Right atrium auricular region (tissue), 2 donors: ENCODE results near the gene RGS11. TPM values are rescaled to one million over a fixed set of nuclear protein-coding genes. Genes with fewer than 3 reads are reported as not detected.

Experiments used
- DNase-seq: peaks from one replicate; pipeline ENCODE4 v3.0.0-alpha.2; 2019; ENCODE audit warnings: low spot score
- H3K27ac ChIP-seq, 2 donors: fragments of 200-600 bp; sonication (generic); 1 replicate in 1 of 2; 2 replicates in 1 of 2; pipeline ENCODE4 v1.5.1; 2016 to 2019
- H3K27me3 ChIP-seq, 2 donors: fragments of 200-600 bp; sonication (generic); one replicate each; pipeline versions ENCODE4 v1.5.1 to v1.6.0; 2017 to 2019
- H3K36me3 ChIP-seq: fragments of 200-600 bp; sonication (generic); one replicate; pipeline ENCODE4 v1.5.1; 2016
- H3K4me1 ChIP-seq, 2 donors: fragments of 200-600 bp; sonication (generic); one replicate each; pipeline versions ENCODE4 v1.5.1 to v1.6.0; 2017 to 2019
- H3K4me3 ChIP-seq, 2 donors: fragments of 200-600 bp; sonication (generic); 1 replicate in 1 of 2; 2 replicates in 1 of 2; pipeline ENCODE4 v1.5.1; 2017 to 2019; ENCODE audit warnings: mild to moderate bottlenecking in 1 of 2, moderate library complexity in 1 of 2
- H3K9me3 ChIP-seq, 2 donors: fragments of 200-600 bp; sonication (generic); one replicate each; pipeline ENCODE4 v1.5.1; 2019
- total RNA-seq, 2 donors: library from RNA; depleted of rRNA; stranded (reverse); fragments of >200 nt; gene quantifications; one replicate each; pipeline ENCODE4 v1.1.0, GENCODE V29; 2016
- TF ChIP-seq, protein P1 (sequence below), 2 donors: fragments of 200-600 bp; sonication (generic); IDR thresholded peaks; one replicate each; pipeline ENCODE4 v1.5.1; 2019; ENCODE audit warnings: antibody characterized with exemption in 2 of 2

Gene RGS11
- total RNA-seq, 2 donors from 2014 or later = 8.3 to 9.0 TPM

DNA sequence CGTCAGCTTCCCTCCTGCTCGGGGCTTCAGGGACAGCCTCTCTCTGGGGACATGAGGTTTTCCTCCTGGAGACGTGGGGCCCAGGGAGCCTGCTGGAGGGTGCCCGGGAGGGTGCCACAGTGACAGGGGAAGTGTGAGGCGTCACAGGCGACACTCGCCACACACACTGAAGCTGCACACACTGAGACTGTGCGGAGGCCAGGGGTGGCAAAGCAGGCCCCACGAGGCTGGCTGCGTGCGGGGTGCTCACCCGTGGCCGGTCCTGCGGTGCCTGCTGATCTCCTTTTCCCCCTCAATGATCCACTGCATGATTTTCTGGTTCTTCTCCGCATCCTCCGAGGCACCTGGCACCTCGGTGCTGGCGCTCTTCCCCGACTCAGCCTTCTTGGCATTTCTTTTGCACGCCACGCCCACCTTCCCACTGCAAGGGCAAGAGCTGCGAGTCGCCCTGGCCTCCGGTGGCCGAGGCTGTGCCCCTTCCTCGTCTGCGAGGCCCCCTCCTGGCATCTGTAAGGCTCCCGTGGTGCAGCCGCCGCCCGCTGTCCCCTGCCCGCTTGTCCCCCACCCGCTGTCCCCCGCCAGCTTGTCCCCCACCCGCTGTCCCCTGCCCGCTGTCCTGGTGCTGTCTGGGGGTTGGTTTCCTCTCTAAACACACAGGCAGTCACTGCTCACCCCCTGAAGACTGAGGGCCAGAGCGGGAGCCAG is 21.2 kb upstream of the RGS11 start:
- Histone ChIP-seq H3K27me3 (no peaks in the 10 kb centered on the region), H3K4me1 (no peaks in the 10 kb centered on the region), H3K36me3 (peaks cover 37% of the 10 kb centered on the region), H3K9me3 (no peaks in the 10 kb centered on the region), H3K27ac (no peak overlapping the region), H3K4me3 (no peak overlapping the region)
- DNase-seq = no peak
- TF ChIP-seq, protein P1, sequence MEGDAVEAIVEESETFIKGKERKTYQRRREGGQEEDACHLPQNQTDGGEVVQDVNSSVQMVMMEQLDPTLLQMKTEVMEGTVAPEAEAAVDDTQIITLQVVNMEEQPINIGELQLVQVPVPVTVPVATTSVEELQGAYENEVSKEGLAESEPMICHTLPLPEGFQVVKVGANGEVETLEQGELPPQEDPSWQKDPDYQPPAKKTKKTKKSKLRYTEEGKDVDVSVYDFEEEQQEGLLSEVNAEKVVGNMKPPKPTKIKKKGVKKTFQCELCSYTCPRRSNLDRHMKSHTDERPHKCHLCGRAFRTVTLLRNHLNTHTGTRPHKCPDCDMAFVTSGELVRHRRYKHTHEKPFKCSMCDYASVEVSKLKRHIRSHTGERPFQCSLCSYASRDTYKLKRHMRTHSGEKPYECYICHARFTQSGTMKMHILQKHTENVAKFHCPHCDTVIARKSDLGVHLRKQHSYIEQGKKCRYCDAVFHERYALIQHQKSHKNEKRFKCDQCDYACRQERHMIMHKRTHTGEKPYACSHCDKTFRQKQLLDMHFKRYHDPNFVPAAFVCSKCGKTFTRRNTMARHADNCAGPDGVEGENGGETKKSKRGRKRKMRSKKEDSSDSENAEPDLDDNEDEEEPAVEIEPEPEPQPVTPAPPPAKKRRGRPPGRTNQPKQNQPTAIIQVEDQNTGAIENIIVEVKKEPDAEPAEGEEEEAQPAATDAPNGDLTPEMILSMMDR (IDR thresholded peaks at IDR 0.05) = no peak

DNA sequence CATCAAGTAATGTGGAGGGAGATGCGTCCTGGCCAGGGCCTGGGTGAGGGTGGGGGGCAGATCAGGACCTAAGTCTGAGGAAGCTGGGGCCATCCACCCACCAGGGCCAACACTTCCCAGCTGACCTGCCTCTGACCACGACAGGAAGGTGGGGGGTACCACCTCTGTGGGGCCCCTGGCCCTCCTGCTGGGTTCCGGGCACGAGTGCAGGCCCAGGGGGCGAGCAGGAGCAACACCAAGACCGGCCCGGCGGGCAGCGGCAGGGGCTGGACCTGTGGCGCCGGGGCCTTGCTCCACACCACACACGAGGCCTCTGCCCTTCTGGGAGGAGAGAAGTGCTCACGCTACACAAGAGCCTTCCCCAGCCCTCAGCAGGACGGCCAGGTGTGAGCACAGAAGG is 20.5 kb upstream of the RGS11 start:
- peaks cover 37% of the 10 kb centered on the region for H3K36me3 ChIP-seq
- no peaks in the 10 kb centered on the region for H3K27me3 ChIP-seq
- no peak overlapping the region for H3K4me3 ChIP-seq
- H3K9me3 ChIP-seq = no peaks in the 10 kb centered on the region
- TF ChIP-seq, protein P1 (IDR thresholded peaks at IDR 0.05) = no peak
- no peak overlapping the region for H3K27ac ChIP-seq
- no peak for DNase-seq
- no peaks in the 10 kb centered on the region for H3K4me1 ChIP-seq

DNA sequence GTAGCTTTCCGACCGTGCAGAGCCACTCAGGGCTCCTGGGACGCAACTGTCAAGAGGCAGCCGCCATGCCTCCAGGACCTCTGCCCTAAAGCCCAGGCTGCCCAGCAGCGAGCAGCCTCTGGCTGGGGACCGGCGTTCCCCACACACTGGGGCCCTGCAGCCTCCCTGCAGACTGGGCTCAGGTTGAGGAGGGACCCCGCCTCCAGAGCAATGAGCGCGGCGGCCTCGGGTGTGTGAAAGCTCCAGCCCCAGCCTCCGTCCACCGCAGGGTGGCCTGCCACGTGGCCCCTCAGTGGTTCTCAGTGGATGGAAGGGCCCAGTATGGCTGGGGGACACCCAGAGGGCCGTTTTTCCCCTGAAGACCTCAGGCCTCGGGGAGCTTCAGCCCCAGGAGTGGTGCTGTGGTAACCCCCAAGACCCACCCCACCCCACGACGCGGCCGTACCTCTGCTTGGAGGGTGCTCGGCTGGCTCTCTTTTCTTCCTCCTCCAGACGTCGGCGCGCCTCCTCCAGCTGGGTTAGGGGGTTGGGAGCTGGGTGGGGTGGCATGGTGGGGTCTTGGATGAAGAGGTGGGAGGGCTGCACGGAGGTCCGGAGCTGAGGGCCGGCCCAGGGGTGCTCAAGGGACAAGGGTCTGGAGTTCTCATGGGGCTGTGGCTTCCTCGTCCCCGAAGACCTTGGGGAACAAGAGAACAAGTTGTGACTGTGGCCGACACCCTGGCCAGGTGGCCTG is 17.5 kb upstream of the RGS11 start:
- TF ChIP-seq, protein P1 (IDR thresholded peaks at IDR 0.05) = no peak
- Histone ChIP-seq H3K27ac (no peak overlapping the region), H3K9me3 (no peaks in the 10 kb centered on the region), H3K4me3 (no peak overlapping the region), H3K36me3 (peaks cover 46% of the 10 kb centered on the region), H3K4me1 (no peaks in the 10 kb centered on the region), H3K27me3 (no peaks in the 10 kb centered on the region)
- no peak for DNase-seq

DNA sequence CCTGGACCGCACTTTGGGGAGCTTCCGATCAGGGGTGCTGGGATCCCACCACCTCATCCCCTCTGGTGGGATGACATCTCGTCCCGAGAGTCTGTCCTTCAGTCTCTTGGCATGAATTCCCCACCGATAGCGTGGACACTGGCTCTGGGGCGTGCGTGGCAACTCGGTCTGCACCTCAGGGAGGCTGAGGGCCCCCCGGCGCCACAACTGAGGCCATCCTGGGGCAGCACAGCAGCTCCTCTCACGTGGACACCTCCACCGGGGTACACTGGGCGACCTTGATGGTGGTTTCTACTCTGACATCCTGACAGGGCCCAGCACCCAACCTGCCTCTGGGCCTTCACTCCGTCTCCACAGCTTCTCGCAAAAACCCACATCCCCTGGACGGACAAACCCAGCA is 15.8 kb upstream of the RGS11 start:
- TF ChIP-seq, protein P1 (IDR thresholded peaks at IDR 0.05) = no peak
- no peak for DNase-seq
- no peak overlapping the region for H3K27ac ChIP-seq
- peaks cover 40% of the 10 kb centered on the region for H3K36me3 ChIP-seq
- no peaks in the 10 kb centered on the region for H3K9me3 ChIP-seq
- H3K4me1 ChIP-seq = no peaks in the 10 kb centered on the region
- H3K27me3 ChIP-seq = no peaks in the 10 kb centered on the region
- H3K4me3 ChIP-seq = no peak overlapping the region

DNA sequence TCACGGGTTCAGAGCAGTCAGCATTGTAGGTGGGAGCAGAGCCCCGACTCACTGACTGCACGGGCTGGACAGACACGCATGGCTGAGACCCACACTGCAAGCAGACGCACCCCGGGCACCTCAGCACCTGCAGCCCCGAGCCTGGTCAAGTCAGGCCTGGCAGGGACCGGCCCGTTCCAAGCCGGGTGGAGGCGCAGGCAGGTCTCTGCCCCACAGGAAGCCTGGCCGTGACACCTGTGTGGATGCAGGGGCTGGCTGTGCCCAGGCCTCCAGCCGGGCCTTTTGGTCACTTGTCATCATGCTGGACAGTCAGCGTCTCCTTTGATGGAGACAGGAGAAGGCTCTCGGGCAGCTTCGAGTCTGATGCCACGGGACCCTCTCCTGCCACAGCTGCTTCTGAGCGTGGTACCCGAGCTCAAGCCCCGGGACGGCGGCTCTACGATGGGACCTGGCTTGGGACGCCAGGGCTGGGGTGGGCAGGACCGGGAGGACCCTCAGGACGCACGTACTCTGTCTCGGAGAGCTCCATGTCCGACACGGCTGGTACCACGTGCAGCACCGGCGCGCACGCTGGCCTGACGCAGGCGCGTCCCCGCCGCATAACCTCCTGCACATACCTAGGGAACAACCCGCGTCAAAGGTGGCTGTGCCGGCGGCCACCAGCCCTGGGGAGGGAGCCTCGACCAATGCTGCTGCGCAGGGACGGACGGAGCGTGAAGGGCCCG is 15.1 kb upstream of the RGS11 start:
- Histone ChIP-seq H3K4me1 (no peaks in the 10 kb centered on the region), H3K27ac (no peak overlapping the region), H3K9me3 (no peaks in the 10 kb centered on the region), H3K36me3 (peaks cover 38% of the 10 kb centered on the region), H3K27me3 (no peaks in the 10 kb centered on the region), H3K4me3 (no peak overlapping the region)
- TF ChIP-seq, protein P1 (IDR thresholded peaks at IDR 0.05) = no peak
- no peak for DNase-seq
